HCT116 (cell line): Measurements from ENCODE around the gene URB1. TPM values are rescaled to one million over a fixed set of nuclear protein-coding genes. Genes with fewer than 3 reads are reported as not detected.

ENCODE experiments used
- ATAC-seq: fragments of 200-7000 bp; cut with Tn5 transposase; 2 replicates; pipeline ENCODE4 v1.9.1; 2020; ENCODE audit warnings: mild to moderate bottlenecking, moderate library complexity
- BruUV-seq: library from RNA; stranded (reverse); fragments of 400-500 nt; replicated peaks from 2 replicates; lab custom pipeline; 2021; lab: Mats Ljungman, UMichigan
- CTCF ChIA-PET: fragments of 300-600 bp; sonication (Branson Sonifier 250); formaldehyde crosslinking; loops from one replicate; lab custom pipeline; 2021; ENCODE audit warnings: antibody characterized with exemption; lab: Charles Lee
- POLR2A ChIA-PET: fragments of 300-600, 350-600 bp; sonication (Branson Sonifier 250); formaldehyde crosslinking; loops from one replicate; lab custom pipeline; 2021; ENCODE audit warnings: antibody characterized with exemption; lab: Charles Lee
- RAD21 ChIA-PET, 2 experiments: fragments of 300-600 bp; sonication (Branson Sonifier 250); formaldehyde crosslinking; loops; one replicate each; lab custom pipeline; 2023; ENCODE audit warnings: low total read pairs in 2 of 2; ENCODE audit not compliant: uncharacterized antibody in 2 of 2, unreplicated experiment in 2 of 2, low non-redundant PET in 1 of 2; lab: Charles Lee
- DNase-seq: peaks from one replicate; pipeline ENCODE4 v3.0.0-alpha.2; 2010; ENCODE audit warnings: low read depth, low spot score
- H2AFZ ChIP-seq: fragments of 200-600 bp; shearing (Covaris generic), sonication (generic); 2 replicates; pipeline ENCODE4 v1.6.1; 2017; ENCODE audit warnings: low read depth, mixed run types, mixed read lengths, antibody characterized with exemption, low read length; ENCODE audit not compliant: poor library complexity, severe bottlenecking
- H3K27ac ChIP-seq: 2 replicates; pipeline ENCODE4 v1.5.1; 2012; ENCODE audit warnings: low read depth, low read length
- H3K27me3 ChIP-seq: fragments of 200-600 bp; sonication (generic); 2 replicates; pipeline ENCODE4 v1.6.1; 2016; ENCODE audit warnings: mixed run types, low read length, mixed read lengths; ENCODE audit not compliant: insufficient read depth
- H3K36me3 ChIP-seq, 2 experiments: fragments of 200-500 bp in 1 of 2; fragments of 200-600 bp in 1 of 2; sonication (Bioruptor generic) in 1 of 2; sonication (generic) in 1 of 2; 2 replicates each; pipeline versions ENCODE4 v1.5.1 to v1.6.1; 2014 to 2016; ENCODE audit warnings: low read length in 2 of 2, inconsistent platforms in 1 of 2, mixed read lengths in 1 of 2, mixed run types in 1 of 2; ENCODE audit not compliant: insufficient read depth in 2 of 2, control insufficient read depth in 1 of 2
- H3K4me1 ChIP-seq, 2 experiments: fragments of 200-600 bp in 1 of 2; sonication (generic) in 1 of 2; 2 replicates each; pipeline versions ENCODE4 v1.5.1 to v1.6.1; 2012 to 2017; ENCODE audit warnings: low read length in 2 of 2, inconsistent platforms in 1 of 2, mild to moderate bottlenecking in 1 of 2, mixed read lengths in 1 of 2, mixed run types in 1 of 2, moderate library complexity in 1 of 2; ENCODE audit not compliant: insufficient read depth in 2 of 2, control insufficient read depth in 1 of 2
- H3K4me2 ChIP-seq: fragments of 200-600 bp; sonication (generic); 2 replicates; pipeline ENCODE4 v1.6.1; 2017; ENCODE audit warnings: mixed run types, low read length, mixed read lengths
- H3K4me3 ChIP-seq, 2 experiments: fragments of 200-600 bp in 1 of 2; sonication (generic) in 1 of 2; replicated peaks in 1 of 2; 2 replicates each; pipeline ENCODE4 v1.5.1; 2011 to 2016; ENCODE audit warnings: low read length in 2 of 2, control low read depth in 1 of 2, low read depth in 1 of 2, mild to moderate bottlenecking in 1 of 2, mixed read lengths in 1 of 2, mixed run types in 1 of 2
- H3K79me2 ChIP-seq: fragments of 200-600 bp; sonication (generic); 2 replicates; pipeline ENCODE4 v1.6.1; 2017; ENCODE audit warnings: mild to moderate bottlenecking, mixed run types, low read length, moderate library complexity, mixed read lengths; ENCODE audit not compliant: insufficient read depth
- H3K9ac ChIP-seq: fragments of 200-600 bp; sonication (generic); 2 replicates; pipeline ENCODE4 v1.6.1; 2016; ENCODE audit warnings: low read length, mixed read lengths
- H3K9me2 ChIP-seq: fragments of 200-600 bp; sonication (generic), shearing (Covaris generic); 2 replicates; pipeline ENCODE4 v1.6.1; 2017; ENCODE audit warnings: mixed run types, mild to moderate bottlenecking, moderate library complexity; ENCODE audit not compliant: insufficient read depth
- H3K9me3 ChIP-seq, 2 experiments: fragments of 200-500 bp in 1 of 2; fragments of 200-600 bp in 1 of 2; sonication (Bioruptor generic) in 1 of 2; sonication (generic) in 1 of 2; 2 replicates each; pipeline ENCODE4 v1.6.1; 2014 to 2017; ENCODE audit warnings: low read length in 2 of 2, mixed read lengths in 2 of 2, inconsistent platforms in 1 of 2, low read depth in 1 of 2, mild to moderate bottlenecking in 1 of 2, mixed run types in 1 of 2, moderate library complexity in 1 of 2; ENCODE audit not compliant: control insufficient read depth in 1 of 2, insufficient read depth in 1 of 2
- H4K20me1 ChIP-seq: fragments of 200-600 bp; sonication (generic), shearing (Covaris generic); 2 replicates; pipeline ENCODE4 v1.6.1; 2017; ENCODE audit warnings: mixed run types, mild to moderate bottlenecking, moderate library complexity; ENCODE audit not compliant: insufficient read depth
- ATF3 ChIP-seq: IDR thresholded peaks from 2 replicates; pipeline ENCODE4 v1.6.1; 2012
- CEBPB ChIP-seq: IDR thresholded peaks from 2 replicates; pipeline ENCODE4 v1.6.1; 2012; ENCODE audit warnings: low read depth
- ELF1 ChIP-seq: IDR thresholded peaks from 2 replicates; pipeline ENCODE4 v1.6.1; 2012; ENCODE audit warnings: low read depth, borderline replicate concordance
- EZH2 ChIP-seq: fragments of 200-600 bp; sonication (generic); IDR thresholded peaks from 2 replicates; pipeline ENCODE4 v1.6.1; 2017; ENCODE audit warnings: antibody characterized with exemption, mixed run types
- EZH2phosphoT487 ChIP-seq: fragments of 200-600 bp; IDR thresholded peaks from 2 replicates; pipeline ENCODE4 v1.6.1; 2018; ENCODE audit warnings: antibody characterized with exemption, borderline replicate concordance
- POLR2A ChIP-seq: IDR thresholded peaks from 2 replicates; pipeline ENCODE4 v1.7.0; 2011; ENCODE audit warnings: borderline replicate concordance; ENCODE audit not compliant: insufficient read depth, insufficient read length; ENCODE audit errors: extremely low read depth
- RAD21 ChIP-seq: IDR thresholded peaks from 2 replicates; pipeline ENCODE4 v1.6.1; 2012; ENCODE audit warnings: low read depth, mild to moderate bottlenecking
- REST ChIP-seq: IDR thresholded peaks from 2 replicates; pipeline ENCODE4 v1.6.1; 2012; ENCODE audit warnings: low read depth
- SIN3A ChIP-seq: IDR thresholded peaks from 2 replicates; pipeline ENCODE4 v1.6.1; 2012; ENCODE audit warnings: low read depth
- YY1 ChIP-seq: IDR thresholded peaks from 2 replicates; pipeline ENCODE4 v1.6.1; 2011; ENCODE audit warnings: low read length, low read depth, moderate library complexity, mild to moderate bottlenecking; ENCODE audit not compliant: insufficient replicate concordance; ENCODE audit errors: extremely low read depth
- ZBTB33 ChIP-seq: IDR thresholded peaks from 2 replicates; pipeline ENCODE4 v1.6.1; 2011; ENCODE audit warnings: mild to moderate bottlenecking, low read length, moderate library complexity; ENCODE audit not compliant: insufficient replicate concordance; ENCODE audit errors: extremely low read depth
- ZFX ChIP-seq: fragments of 450-650 bp; IDR thresholded peaks from 2 replicates; pipeline ENCODE4 v1.6.1; 2017
- intact Hi-C: fragments of 100-400 bp; cut with micrococcal nuclease; formaldehyde crosslinking; loops from 2 replicates; pipeline ENCODE4 v1.10.0; 2022
- total RNA-seq: library from RNA; stranded (reverse); gene quantifications from one replicate; pipeline ENCODE4 v1.2.1, GENCODE V29; 2021; ENCODE audit not compliant: unreplicated experiment
- TF ChIP-seq, protein P1 (sequence below), 3 experiments: fragments of 200-600 bp in 1 of 3; sonication (generic) in 1 of 3; IDR thresholded peaks in 2 of 3; conservative IDR thresholded peaks in 1 of 3; 2 replicates each; pipeline ENCODE4 v1.5.1; 2012 to 2017; ENCODE audit warnings: low read depth in 2 of 3, low read length in 2 of 3, antibody characterized with exemption in 1 of 3, borderline replicate concordance in 1 of 3, control low read depth in 1 of 3, mild to moderate bottlenecking in 1 of 3, mixed read lengths in 1 of 3, mixed run types in 1 of 3, moderate library complexity in 1 of 3; ENCODE audit not compliant: insufficient read depth in 1 of 3

Gene URB1
- total RNA-seq, 1 experiment from 2014 or later = 28.3 TPM

DNA sequence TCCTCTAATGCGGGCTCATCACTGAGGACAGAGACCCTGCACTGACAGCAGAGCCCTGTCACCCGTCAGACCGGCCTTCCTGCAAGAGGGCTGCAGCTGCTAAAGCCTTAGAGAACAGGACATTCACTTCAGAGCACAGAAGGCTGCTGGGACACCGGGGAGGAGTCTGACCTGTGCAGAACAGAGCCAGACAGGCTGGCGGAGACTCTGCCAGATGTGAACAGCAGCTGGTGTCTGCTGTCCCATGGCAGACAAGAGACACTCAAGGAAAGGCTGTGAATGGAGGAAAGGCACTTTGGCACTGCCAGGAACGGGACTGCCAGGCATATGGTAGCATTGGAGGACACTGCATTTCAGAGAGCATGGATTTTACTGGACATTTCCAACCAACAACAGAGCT lies 72.8 kb downstream of the URB1 start:
- Histone ChIP-seq H3K4me1 (no peaks in the 10 kb centered on the region), H3K36me3 (peaks cover 70 to 88% of the 10 kb centered on the region in 2 experiments), H4K20me1 (no peaks in the 10 kb centered on the region), H3K9ac (no peak overlapping the region), H3K27ac (no peak overlapping the region), H3K9me2 (no peaks in the 10 kb centered on the region), H2AFZ (no peak overlapping the region), H3K4me3 (no peak overlapping the region), H3K9me3 (no peaks in the 10 kb centered on the region), H3K4me2 (no peak overlapping the region), H3K79me2 (peaks cover 17% of the 10 kb centered on the region; the same call in 1 of the 2 replicates), H3K27me3 (no peaks in the 10 kb centered on the region)
- RAD21 ChIA-PET = no interaction called here
- TF ChIP-seq ZBTB33 (no peak), EZH2 (no peak), EZH2phosphoT487 (no peak), CEBPB (no peak), YY1 (no peak), POLR2A (no peak), SIN3A (no peak), ZFX (no peak), ELF1 (no peak), ATF3 (no peak), REST (no peak), RAD21 (no peak)
- TF ChIP-seq, protein P1, sequence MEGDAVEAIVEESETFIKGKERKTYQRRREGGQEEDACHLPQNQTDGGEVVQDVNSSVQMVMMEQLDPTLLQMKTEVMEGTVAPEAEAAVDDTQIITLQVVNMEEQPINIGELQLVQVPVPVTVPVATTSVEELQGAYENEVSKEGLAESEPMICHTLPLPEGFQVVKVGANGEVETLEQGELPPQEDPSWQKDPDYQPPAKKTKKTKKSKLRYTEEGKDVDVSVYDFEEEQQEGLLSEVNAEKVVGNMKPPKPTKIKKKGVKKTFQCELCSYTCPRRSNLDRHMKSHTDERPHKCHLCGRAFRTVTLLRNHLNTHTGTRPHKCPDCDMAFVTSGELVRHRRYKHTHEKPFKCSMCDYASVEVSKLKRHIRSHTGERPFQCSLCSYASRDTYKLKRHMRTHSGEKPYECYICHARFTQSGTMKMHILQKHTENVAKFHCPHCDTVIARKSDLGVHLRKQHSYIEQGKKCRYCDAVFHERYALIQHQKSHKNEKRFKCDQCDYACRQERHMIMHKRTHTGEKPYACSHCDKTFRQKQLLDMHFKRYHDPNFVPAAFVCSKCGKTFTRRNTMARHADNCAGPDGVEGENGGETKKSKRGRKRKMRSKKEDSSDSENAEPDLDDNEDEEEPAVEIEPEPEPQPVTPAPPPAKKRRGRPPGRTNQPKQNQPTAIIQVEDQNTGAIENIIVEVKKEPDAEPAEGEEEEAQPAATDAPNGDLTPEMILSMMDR (IDR thresholded peaks at IDR 0.05 in 2 of 3, conservative IDR thresholded peaks at IDR 0.05 in 1 of 3; ENCODE audit: borderline replicate concordance in 1 of 3, insufficient read depth in 1 of 3, low read depth in 2 of 3, low read length in 2 of 3) = no peak
- BruUV-seq = no TSS peak
- ATAC-seq (no peak), DNase-seq (no peak)
- intact Hi-C loops = no loop called here
- POLR2A ChIA-PET = no interaction called here
- CTCF ChIA-PET = no interaction called here
